Effector memory CD8-positive, alpha-beta T cell (primary cell): Measurements from ENCODE around the gene FUT6.
"Not testable (repeated sequence)": the region's sequence is repeated elsewhere in the genome, so short reads cannot be mapped to it uniquely, and the experiment has no call there.

Experiments used
- ATAC-seq: fragments of 150-1000 bp; cut with Tn5 transposase; replicated peaks from 2 replicates; pipeline ENCODE4 v1.10.0; 2021; ENCODE audit warnings: mild to moderate bottlenecking, moderate library complexity
- DNase-seq, 3 experiments: peaks; one replicate each; pipeline ENCODE4 v3.0.0; 2021
- H3K27ac Mint-ChIP-seq, 2 donors: one replicate each; pipeline ENCODE4 v1.8.0; 2022; ENCODE audit warnings: mild to moderate bottlenecking in 2 of 2, mixed read lengths in 2 of 2, moderate library complexity in 2 of 2
- H3K27me3 Mint-ChIP-seq, 2 donors: one replicate each; pipeline ENCODE4 v1.8.0; 2022; ENCODE audit warnings: mixed read lengths in 2 of 2
- H3K36me3 Mint-ChIP-seq: one replicate; pipeline ENCODE4 v1.8.0; 2022; ENCODE audit warnings: mild to moderate bottlenecking, moderate library complexity, mixed read lengths; ENCODE audit not compliant: insufficient read depth
- H3K4me1 Mint-ChIP-seq, 2 donors: one replicate each; pipeline ENCODE4 v1.8.0; 2022; ENCODE audit warnings: low read depth in 2 of 2, mixed read lengths in 2 of 2
- H3K4me3 Mint-ChIP-seq, 2 donors: one replicate each; pipeline ENCODE4 v1.8.0; 2022; ENCODE audit warnings: mild to moderate bottlenecking in 2 of 2, mixed read lengths in 2 of 2, moderate library complexity in 2 of 2
- H3K9me3 Mint-ChIP-seq, 2 donors: one replicate each; pipeline ENCODE4 v1.8.0; 2022; ENCODE audit warnings: mixed read lengths in 2 of 2

FUT6 gene

DNA sequence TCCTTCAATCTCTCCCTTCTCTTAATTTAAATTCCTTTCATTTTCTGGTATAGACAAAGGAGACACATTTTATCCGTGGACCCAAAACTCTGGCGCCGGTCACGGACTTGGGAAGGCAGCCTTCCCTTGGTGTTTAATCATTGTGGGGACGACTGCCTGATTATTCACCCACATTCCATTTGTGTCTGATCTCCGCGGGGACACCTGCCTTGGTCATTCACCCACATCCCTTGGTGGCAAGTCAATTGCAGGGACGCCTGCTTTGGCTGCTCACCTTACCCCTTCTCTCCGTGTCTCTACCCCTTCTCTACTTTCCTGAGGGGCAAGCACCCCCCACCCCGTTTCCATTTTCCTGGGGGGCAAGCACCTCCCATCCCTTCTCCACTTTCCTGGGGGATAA lies 8.3 kb upstream of the FUT6 start:
- DNase-seq, result not testable (repeated sequence)

DNA sequence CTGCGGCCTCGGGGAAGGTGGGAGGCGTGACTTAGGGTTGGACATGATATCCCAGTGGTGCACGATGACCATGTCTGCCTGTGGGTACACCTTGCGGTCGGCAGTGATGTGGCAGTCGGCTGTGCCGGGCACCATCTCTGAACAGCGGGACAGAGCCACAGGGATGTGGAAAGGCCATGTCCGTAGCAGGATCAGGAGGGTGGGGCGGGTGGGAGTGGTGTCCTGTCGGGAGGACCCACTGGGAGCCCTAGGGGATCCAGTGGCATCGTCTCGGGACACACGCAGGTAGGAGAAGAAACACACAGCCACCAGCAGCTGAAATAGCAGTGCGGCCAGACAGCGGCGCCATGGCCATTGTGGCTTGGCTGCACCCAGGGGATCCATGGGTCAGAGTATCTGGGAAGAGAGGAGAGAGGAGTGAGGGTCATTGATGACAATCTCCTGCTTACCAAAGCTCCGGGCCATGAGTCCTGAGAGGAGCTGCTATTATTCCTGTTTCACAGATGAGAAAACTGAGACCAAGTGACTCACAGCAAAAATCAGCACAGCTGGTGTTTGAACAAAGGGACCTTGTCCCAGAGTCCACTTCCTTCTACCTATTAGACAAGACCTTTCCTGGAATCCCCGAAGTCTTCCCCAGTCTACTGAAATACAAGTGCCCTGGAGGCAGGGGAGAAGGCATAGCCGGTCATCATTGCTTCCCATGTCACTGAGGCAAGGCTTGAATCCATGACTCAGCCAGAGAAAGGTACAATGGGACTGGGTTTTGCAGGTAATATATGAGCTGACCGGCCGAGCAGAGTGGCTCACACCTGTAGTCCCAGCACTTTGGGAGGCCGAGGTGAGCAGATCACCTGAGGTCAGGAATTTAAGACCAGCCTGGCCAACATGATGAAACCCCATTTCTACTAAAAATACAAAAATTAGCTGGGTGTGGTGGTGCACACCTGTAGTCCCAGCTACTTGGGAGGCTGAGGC lies 5.2 kb upstream of the FUT6 start:
- Mint-ChIP-seq H3K36me3 (no peaks in the 10 kb centered on the region), H3K27me3 (peaks cover 0 to 16% of the 10 kb centered on the region in 2 donors), H3K4me1 (peaks cover 0 to under 1% of the 10 kb centered on the region in 2 donors), H3K9me3 (no peaks in the 10 kb centered on the region), H3K4me3 (no peak overlapping the region), H3K27ac (no peak overlapping the region)
- DNase-seq (no peak), ATAC-seq (no peak)

More for the DNA sequence above, 8.3 kb upstream of the FUT6 start:
- H3K27me3 Mint-ChIP-seq, result peaks cover 0 to 21% of the 10 kb centered on the region in 2 donors
- not testable (repeated sequence) for H3K4me1 Mint-ChIP-seq, H3K36me3 Mint-ChIP-seq, ATAC-seq, H3K9me3 Mint-ChIP-seq, H3K27ac Mint-ChIP-seq, H3K4me3 Mint-ChIP-seq

DNA sequence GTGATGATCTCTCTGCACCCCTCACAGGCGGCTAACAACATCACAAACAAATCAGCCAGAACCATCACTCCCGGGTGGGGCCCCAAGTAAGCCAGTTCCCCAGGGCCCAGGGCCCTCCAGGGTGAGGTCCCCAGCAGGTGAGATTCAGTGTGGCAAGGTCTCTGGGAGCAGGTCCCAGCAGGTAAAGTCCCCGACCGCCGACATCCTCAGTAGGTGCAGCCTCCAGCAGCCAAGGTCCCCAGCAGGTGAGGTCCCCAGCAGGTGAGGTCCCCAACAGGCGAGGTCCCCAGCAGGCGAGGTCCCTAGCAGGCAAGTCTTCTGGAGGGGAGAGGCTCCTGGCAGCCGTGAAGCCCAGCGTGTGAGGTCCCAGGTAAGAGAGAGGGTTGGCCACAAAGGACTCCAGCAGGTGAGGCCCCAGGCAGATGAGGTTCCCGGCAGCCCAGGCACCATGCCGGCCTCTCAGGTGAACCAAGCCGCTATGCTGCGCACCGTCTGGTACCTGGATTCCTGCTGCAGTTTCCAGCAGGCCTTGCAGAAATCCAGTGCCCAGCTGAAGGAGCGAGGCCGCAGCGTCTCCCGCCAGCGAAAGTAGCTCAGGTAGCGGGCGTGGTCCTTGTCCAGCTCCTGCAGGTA lies 3.9 kb upstream of the FUT6 start:
- ATAC-seq, result no peak
- Mint-ChIP-seq H3K27me3 (peaks cover 2 to 21% of the 10 kb centered on the region in 2 donors), H3K4me1 (peaks cover 0 to 3% of the 10 kb centered on the region in 2 donors), H3K9me3 (no peaks in the 10 kb centered on the region), H3K36me3 (no peaks in the 10 kb centered on the region), H3K4me3 (no peak overlapping the region), H3K27ac (no peak overlapping the region)
- DNase-seq, result no peak

DNA sequence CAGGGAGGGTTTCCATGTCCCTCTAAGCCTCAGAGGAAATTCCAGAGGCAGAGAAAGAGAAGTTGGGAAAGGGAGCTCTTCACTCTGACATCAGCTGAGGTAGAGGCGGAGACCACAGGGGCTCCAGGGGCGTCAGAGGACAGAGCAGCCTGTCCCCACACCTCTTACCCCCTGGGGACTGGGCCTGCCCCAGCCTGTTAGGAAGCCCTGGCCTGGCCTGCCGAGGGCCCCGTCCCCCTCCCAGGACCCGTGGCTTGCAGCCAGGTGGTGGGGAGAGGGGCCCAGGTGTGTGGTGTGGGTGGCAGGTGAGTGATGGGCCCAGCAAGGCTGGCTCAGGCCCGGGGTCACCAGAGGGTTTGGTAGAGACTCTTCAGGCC lies 2.2 kb upstream of the FUT6 start:
- DNase-seq, ATAC-seq: not testable (repeated sequence)
- peaks cover 7 to 35% of the 10 kb centered on the region in 2 donors for H3K27me3 Mint-ChIP-seq

DNA sequence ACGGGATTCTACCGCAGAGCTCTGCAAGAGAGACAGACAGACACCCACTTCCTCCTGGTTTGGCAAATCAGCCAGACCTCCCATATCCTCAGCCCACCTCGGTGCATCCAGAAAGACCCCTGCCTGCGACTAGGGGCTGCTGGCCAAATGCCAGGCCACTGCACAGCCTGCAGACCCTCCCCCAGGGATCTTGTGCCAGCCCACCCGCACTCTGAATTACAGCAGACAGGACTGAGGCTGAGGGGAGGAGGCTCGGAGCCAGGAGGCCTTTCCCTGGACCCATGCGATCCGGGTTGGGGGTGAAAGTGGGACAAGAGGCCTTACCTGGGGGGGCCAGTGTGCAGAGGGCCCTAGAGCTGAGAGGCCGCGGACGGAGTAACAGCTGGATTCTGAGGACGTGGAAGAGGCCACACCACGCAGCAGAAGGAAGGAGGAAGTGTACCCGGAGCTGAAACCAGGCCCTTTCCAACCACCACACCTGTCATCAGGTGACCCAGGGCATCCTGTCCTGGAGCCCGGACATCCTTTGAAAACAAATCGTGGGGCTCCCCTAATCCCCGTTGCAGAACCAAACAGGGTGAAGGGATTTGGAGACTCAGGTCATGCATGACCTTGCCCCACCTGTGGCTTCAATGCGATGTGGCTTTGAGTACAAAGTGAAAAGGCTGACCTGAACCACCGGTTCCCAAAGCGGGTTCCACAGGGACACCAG lies 993 bp downstream of the FUT6 start:
- H3K27ac Mint-ChIP-seq, result no peak overlapping the region
- peaks cover 13 to 50% of the 10 kb centered on the region in 2 donors for H3K27me3 Mint-ChIP-seq
- no peaks in the 10 kb centered on the region for H3K36me3 Mint-ChIP-seq
- peaks cover 0 to 5% of the 10 kb centered on the region in 2 donors for H3K4me1 Mint-ChIP-seq
- H3K9me3 Mint-ChIP-seq, result no peaks in the 10 kb centered on the region
- no peak for DNase-seq
- no peak for ATAC-seq
- H3K4me3 Mint-ChIP-seq, result no peak overlapping the region

More for the DNA sequence above, 2.2 kb upstream of the FUT6 start:
- not testable (repeated sequence) for H3K4me3 Mint-ChIP-seq, H3K9me3 Mint-ChIP-seq, H3K4me1 Mint-ChIP-seq, H3K36me3 Mint-ChIP-seq, H3K27ac Mint-ChIP-seq

DNA sequence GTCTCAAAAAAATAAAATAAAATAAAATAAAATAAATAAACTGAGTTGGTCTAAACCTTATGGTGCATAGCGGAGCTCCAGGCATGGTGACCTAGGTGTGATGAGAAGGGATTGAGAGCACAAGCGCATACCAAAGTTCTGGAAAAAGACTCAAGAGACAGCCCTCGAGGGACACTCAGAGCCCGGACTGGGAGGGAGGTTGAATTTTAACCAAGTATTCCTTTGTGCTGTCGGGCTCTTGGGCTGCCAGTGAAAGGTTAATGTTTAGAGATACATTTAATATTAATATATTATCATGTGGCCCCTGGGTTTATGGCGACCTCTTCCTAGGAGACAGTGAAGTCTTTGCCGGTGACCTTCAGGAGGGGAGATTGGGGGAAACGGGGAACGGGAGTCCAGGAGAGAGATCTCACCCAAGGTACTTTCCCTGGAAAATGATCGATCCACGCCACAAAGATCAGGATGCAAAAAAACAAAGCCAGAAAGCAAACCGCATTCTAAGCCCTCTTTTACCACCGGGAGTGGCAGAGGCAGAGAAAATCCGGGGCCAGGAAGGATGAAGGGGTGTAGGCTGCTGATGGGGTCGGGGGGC lies 1.6 kb downstream of the FUT6 start:
- ATAC-seq, result no peak
- H3K27ac Mint-ChIP-seq, result no peak overlapping the region
- no peak for DNase-seq
- no peak overlapping the region for H3K4me3 Mint-ChIP-seq
- H3K9me3 Mint-ChIP-seq, result no peaks in the 10 kb centered on the region
- peaks cover 13 to 44% of the 10 kb centered on the region in 2 donors for H3K27me3 Mint-ChIP-seq
- H3K4me1 Mint-ChIP-seq, result peaks cover 0 to 5% of the 10 kb centered on the region in 2 donors
- H3K36me3 Mint-ChIP-seq, result no peaks in the 10 kb centered on the region

DNA sequence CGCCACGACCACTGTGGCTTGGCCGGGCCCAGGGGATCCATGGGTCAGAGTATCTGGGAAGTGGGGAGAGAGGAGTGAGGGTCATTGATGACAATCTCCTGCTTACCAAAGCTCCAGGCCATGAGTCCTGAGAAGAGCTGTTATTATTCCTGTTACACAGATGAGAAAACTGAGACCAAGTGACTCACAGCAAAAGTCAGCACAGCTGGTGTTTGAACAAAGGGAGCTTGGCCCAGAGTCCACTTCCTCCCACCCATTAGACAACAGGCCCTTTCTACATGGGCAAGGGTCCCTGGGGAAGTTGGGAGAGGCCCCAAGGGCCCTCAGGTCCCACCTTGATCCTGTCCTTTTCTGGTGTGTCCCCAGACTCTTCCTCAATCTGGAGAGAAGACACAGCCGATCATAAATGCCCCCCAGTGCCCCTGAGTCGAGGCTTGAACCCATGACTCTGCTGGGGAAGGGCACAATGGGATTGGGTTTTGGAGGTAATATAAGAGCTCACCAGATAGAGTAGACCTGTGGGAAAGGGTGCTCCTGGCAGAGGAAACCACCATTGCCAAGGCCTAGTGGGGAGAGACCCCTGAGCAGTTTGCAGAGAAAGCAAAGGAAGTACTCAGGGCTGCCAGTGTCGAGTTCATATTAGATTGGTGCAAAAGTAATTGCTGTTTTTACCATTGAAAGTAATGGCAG lies 6.8 kb downstream of the FUT6 start:
- no peak for ATAC-seq
- peaks cover 10% of the 10 kb centered on the region for H3K36me3 Mint-ChIP-seq
- H3K27me3 Mint-ChIP-seq, result peaks cover 18 to 38% of the 10 kb centered on the region in 2 donors
- H3K4me1 Mint-ChIP-seq, result peaks cover 3 to 4% of the 10 kb centered on the region in 2 donors
- DNase-seq, result no peak
- H3K4me3 Mint-ChIP-seq, result no peak overlapping the region
- H3K9me3 Mint-ChIP-seq, result no peaks in the 10 kb centered on the region
- no peak overlapping the region for H3K27ac Mint-ChIP-seq

DNA sequence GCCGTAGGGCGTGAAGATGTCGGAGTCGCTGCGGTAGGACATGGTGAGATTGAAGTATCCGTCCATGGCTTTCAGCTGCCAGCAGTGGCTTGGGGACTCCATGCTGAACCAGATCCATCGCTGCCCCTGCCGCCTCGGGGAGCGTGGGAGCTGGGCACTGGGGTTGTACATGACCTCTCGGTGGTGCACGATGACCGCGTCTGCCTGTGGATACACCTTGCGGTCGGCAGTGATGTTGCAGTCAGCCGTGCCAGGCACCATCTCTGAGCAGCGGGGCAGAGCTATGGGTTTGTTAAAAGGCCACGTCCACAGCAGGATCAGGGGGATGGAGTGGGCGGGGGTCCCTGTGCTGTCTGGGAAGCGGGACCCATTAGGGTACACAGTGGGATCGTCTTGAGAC lies 7.4 kb downstream of the FUT6 start:
- peaks cover 6 to 7% of the 10 kb centered on the region in 2 donors for H3K4me1 Mint-ChIP-seq
- DNase-seq (no peak), ATAC-seq (no peak)
- H3K27me3 Mint-ChIP-seq, result peaks cover 18 to 32% of the 10 kb centered on the region in 2 donors
- peaks cover 14% of the 10 kb centered on the region for H3K36me3 Mint-ChIP-seq
- no peak overlapping the region for H3K27ac Mint-ChIP-seq
- H3K4me3 Mint-ChIP-seq, result no peak overlapping the region
- H3K9me3 Mint-ChIP-seq, result no peaks in the 10 kb centered on the region

DNA sequence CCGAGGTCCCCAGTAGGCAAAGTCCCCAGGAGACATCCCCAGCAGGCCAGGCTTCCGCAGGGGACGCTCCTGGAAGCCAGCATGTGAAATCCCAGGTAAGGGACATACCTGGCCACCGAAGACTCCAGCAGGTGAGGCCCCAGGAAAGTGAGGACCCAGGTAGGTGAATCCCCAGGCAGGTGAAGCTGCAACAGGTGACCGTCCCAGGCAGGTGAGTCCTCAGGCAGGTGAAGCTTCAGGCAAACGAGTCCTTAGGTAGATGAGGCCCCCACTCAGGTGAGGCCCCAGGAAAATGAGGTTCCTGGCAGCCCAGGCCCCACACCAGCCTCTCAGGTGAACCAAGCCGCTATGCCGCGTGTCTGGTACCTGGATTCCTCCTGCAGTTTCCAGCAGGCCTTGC lies 8.3 kb downstream of the FUT6 start:
- Mint-ChIP-seq H3K36me3 (peaks cover 18% of the 10 kb centered on the region), H3K4me3 (no peak overlapping the region), H3K9me3 (no peaks in the 10 kb centered on the region), H3K27me3 (peaks cover 18 to 31% of the 10 kb centered on the region in 2 donors), H3K4me1 (peaks cover 8 to 11% of the 10 kb centered on the region in 2 donors), H3K27ac (no peak overlapping the region)
- no peak for DNase-seq
- no peak for ATAC-seq

DNA sequence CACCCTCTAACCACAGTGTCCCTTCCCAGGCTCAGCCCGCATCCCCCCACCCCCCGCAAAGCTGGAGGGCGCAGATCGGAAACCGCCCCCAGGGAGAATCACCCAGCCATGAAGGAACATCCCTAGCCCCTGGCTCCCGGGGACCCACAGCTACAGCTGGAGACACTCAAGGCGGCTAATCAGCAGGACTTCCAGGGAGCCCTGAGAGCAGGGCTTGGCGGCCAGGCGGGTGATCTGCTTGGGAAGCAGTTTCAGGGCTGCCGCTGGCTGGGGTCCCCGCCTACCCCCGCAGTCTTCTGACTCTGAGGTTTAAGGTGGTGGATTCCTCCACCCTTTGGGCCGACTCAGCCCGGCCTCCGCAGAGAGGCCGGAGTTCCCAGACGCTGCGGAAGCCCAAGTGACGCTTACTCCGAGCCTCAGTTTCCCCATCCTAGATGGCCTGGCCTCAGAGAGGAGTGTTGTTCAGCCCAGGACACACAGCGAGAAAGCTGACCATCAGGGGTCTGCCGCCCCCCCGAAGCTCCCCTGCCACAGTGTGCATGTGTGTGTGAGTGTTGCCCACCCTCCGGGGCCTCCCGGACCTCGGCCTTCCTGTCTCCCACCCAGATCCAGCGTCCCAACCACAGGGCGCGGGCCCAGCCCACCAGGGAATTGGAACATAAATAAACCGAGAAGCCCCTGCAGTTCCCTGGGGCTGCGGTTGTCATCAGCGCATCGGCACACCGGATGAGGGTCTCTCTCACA lies 9.8 kb downstream of the FUT6 start:
- peaks cover 8 to 11% of the 10 kb centered on the region in 2 donors for H3K4me1 Mint-ChIP-seq
- no peak for DNase-seq
- peak overlapping the region in 1 of 2 donors; percentile 35 for H3K27ac Mint-ChIP-seq
- H3K9me3 Mint-ChIP-seq, result no peaks in the 10 kb centered on the region
- H3K36me3 Mint-ChIP-seq, result peaks cover 18% of the 10 kb centered on the region
- peaks cover 18 to 20% of the 10 kb centered on the region in 2 donors for H3K27me3 Mint-ChIP-seq
- no peak for ATAC-seq
- H3K4me3 Mint-ChIP-seq, result peak overlapping the region in 1 of 2 donors; percentile 53

DNA sequence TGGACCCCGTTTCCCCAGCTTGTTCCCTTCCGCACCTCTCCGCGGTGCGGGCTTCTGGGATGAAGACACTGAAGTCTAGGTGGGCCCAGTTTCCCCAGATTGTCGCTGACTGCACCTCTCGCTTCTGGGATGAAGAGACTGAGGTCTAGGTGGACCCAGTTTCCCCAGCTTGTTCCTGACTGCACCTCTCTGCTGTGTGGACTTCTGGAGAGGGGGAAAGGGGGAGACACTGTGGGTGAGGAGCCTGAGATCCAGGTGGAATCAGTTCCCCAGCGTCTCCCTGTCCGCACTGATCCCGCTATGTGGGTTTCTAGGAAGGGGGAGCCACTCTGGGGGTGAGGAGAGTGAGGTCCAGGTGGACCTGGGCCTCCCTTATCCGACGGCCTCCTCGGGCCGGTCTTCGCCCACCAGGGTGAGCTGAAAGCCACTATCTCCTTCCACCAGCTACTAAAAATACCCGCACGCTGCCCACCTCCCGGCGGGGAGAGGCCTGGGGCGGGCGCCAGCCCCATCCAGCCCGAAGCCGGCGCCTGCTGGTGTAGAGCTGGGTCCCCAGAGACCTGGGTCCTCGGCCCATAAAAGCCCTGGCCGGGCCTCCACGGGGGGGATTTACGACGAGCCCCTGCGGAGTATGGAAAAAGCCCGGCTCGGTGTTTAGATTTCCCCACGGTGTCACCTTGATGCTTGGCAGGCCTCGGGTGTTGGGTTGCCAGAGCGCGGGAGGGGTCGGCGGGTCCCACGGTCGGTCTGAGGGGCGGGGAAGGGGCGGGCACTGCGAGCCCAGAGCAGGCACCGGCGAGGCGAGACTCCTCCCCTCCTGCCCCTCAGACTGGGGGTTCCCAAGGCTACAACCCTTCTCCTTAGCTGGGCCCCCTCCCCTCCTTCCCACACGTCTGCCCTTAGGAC lies 10.6 kb downstream of the FUT6 start:
- peaks cover 18% of the 10 kb centered on the region for H3K36me3 Mint-ChIP-seq
- no peaks in the 10 kb centered on the region for H3K9me3 Mint-ChIP-seq
- H3K4me3 Mint-ChIP-seq, result peak overlapping the region; percentile 83 to 90
- ATAC-seq (no peak), DNase-seq (no peak)
- peaks cover 11 to 16% of the 10 kb centered on the region in 2 donors for H3K27me3 Mint-ChIP-seq
- peaks cover 8 to 11% of the 10 kb centered on the region in 2 donors for H3K4me1 Mint-ChIP-seq
- H3K27ac Mint-ChIP-seq, result peak overlapping the region; percentile 94 to 96
